HL-60/S4 treated with phorbol 12-myristate 13-acetate at 8.2 ng/mL for 4 days and 3 days (cell line): ENCODE data around the gene MPHOSPH9.

ENCODE experiments used
- in situ Hi-C: fragments of 300-500 bp; cut with MboI; formaldehyde crosslinking; loops from 2 replicates; pipeline ENCODE4 v1.15.0; 2022; ENCODE audit warnings: low sequenced_read_pairs

MPHOSPH9 gene

GRCh38 chr12:123131879-123132402, 101.0 kb downstream of the MPHOSPH9 start:
- in situ Hi-C loops = no loop called here

- in situ Hi-C loops = no loop called here
Measured at GRCh38 chr12:123131291-123131832, 101.6 kb downstream of the MPHOSPH9 start.

GRCh38 chr12:123129621-123130020, 103.3 kb downstream of the MPHOSPH9 start:
- in situ Hi-C loops = no loop called here

DNA sequence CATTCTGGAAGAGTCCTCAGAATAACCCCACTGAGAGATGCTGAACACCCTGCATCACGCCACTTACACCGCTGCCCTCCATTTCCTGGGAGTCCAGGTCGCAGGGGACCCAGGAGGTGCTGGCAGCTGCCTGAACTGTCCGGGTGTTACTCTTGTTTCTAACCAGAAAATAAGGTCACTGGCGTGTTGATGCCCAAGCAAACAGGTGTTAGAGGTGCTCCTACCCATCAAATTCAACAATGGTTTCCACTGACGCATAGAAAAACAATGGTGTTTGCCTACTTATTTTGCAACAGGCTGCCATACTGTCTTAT, 105.8 kb downstream of the MPHOSPH9 start:
- in situ Hi-C loops = no loop called here

DNA sequence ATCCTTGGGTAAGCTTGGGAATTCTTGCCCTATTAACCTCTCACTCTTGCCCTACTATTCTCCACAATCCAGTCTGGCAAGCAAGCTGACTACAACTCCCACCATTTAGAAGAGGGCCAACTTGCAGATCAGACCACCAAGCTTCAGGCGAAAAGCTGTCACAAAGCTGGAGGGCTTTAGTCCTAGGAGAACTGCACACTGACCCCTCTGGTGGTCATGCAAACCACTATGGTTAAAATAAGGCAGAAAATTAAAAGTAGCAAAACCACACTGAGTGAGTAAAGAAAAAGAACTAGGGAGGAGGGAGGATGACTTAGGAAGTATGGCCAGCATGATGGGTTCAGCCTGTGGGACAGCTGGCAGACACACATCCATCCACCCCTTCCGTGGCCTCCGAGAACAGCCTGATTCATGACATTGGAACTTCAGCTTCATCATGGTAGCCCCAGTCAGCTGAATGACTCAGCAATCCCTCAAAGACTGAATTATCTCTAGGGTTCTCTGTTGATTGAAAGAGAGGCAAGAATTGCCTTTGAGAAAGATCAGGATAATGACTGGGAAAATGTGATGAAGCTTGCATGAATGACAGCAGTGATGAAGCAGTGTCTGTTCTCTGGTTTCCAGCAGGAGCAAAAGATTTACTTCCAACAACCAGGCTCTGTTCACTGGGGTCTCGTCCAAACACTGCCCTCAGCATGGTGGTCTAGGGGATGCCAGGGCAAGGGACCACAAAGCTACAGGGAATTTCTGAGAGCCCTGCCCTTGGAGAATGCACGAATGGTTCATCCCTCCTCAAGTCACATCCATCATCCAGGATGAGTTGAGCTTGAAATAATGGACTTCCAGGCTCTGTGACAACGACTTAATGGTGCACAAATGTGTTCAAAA, 106.4 kb downstream of the MPHOSPH9 start:
- in situ Hi-C loops = no loop called here

DNA sequence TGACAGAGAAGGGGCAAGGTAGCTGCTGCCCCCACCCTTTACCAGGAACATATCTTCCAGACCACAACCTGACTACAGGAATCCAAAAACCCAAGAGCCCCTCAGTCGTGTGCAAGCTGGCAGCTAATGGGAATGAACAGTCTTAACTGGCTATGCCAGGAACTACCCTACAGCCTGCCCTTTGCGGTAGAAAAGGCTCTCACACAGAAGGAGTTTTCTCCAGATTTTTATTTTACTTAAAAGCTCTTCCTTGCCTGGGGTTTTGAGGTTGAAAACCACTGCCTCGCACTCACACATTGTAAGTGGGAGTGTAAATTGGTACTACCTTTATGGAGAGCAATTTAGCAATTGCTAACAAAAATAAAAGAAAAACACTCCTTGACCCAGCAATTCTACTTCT, 110.3 kb downstream of the MPHOSPH9 start:
- in situ Hi-C loops = no loop called here

DNA sequence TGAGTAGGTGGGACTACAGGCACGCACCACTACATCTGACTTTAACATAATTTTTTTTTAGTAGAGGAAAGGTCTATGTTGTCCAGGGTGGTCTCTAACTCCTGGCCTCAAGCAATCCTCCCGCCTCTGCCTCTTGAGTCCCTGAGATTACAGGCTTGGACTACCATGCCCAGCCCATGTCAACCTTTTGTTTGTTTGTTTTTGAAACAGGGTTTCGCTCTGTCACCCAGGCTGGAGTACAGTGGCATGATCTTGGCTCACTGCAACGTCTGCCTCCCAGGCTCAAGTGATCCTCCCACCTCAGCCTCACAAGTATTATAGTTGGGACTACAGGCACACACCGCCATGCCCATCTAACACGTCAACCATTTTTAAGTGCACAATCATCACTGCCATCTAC, 111.3 kb downstream of the MPHOSPH9 start:
- in situ Hi-C loops = no loop called here

DNA sequence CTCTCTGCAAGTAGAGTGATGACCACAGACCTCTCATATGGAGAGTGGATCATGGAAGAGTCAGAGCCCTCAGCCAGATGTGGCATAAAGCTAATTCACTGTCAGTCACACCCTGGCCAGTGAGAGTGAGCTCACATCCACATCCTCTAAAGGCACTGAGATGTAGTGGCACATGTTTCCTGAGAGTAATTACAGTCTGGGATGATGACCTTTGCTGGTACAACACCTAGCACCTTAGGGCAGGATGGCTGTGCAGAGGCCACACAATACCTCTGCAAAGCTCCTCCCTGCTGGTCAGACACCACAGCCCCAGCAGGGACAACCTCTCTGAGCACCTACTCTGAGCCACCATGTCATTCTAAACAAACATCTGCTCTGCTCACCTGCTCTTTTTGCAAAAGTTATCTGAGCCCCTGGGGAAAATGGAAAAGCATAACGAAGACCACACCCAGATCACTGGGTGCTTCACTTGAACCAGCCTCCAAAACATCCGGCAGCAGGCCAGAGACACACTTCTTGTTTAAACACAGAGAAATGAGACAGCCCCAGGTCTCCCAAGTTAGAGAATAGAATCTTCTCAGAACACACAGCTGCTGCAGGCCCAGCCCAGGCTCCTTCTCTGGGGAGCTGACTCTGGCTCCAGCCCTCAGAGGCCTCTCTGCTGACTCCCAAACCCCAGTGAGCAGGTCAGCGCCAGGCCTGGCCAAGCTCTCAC, 112.3 kb downstream of the MPHOSPH9 start:
- in situ Hi-C loops = no loop called here

GRCh38 chr12:123119808-123120207, 113.1 kb downstream of the MPHOSPH9 start:
- in situ Hi-C loops = no loop called here

- in situ Hi-C loops = no loop called here
Measured at GRCh38 chr12:123118497-123118896, 114.4 kb downstream of the MPHOSPH9 start.

DNA sequence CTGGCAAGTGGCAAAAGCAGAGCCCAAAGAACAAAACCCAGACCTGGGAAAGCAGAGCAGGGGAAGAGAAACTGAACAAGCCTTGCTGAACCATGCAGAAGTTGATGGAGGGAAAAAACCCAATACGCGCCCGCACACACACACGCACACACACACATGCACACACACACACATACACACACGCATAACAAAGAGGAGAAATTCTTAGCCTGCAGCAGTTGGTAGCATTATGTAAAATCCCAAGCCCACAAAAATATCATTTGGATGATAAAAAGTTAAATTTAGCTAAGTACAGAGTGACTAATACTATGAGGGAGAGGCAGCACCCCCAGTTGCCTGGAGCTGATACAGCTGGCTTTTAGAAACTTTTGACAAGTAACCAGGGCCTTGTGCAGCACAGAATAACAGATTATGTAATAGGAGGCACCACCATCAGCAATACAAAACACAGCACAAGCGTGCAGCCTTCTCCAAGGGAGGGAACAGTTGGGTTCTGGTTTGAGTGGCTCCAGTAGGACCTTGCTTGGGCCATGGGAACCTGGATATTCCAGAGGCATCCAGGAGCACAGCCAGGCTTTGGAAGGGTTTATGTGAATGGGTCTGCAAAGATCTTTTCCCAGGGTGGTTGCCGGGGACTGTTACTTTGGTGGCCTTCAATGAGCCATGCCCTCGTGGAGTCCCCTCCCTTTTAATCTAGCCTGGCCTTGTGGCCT, 117.4 kb downstream of the MPHOSPH9 start:
- in situ Hi-C loops = no loop called here

DNA sequence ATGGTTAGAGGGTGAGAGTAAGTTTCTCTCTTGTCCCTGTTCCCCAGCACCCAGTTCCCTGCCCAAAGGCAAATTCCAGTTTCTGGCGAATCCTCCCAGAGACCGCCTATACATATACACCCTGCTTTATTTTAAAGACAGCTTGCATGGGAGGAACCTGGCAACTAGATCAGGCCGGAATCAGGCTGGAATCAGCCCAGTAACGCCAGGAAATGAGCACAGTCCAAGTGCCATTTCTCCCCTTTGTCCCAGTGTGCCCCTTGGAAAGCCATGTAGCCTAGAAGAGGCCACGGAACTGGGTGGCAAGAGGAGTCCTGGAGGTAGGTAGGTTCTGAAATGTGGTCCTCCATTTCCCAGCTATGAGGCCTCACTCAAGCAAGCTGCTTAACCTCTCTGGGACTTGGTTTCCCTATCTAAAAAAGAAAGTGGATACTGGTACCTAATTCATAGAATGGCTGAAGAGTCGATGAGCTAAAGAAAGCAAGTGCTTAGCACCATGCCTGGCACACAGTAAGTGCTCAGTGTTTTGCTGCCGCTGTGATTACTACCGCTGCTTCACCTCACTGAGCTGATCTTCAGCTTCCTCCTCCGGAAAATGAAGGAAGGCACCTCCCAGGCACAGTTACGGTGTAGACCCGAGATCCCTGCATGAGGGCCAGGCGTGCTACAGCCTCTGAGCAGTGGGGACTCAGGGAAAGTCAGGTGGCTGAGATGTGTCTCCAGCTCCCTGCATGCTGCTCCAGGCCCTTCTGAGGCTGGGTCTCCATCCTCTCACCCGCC, 118.4 kb downstream of the MPHOSPH9 start:
- in situ Hi-C loops = no loop called here

DNA sequence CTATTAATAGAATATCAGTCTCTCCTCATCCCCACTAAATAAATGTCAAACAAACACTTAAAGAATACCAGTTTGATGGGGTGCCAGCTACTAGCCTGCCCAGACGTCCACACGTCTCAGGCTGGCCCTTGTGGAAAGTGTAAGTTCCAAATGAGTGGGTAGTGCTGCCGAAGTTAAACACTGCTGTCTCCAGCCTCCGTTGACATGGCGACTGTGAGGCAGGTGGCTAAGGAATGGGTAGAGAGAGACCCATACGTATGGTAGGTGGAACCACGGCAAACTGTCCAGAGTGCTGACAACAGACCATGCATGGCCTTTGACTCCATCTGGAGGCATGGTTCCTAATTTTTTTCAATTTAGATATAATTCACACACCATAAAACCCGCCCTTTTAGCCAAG, 119.9 kb downstream of the MPHOSPH9 start:
- in situ Hi-C loops = no loop called here

- in situ Hi-C loops = no loop called here
Measured at GRCh38 chr12:123111498-123112165, 121.3 kb downstream of the MPHOSPH9 start.

GRCh38 chr12:123109319-123109772, 123.6 kb downstream of the MPHOSPH9 start:
- in situ Hi-C loops = no loop called here

DNA sequence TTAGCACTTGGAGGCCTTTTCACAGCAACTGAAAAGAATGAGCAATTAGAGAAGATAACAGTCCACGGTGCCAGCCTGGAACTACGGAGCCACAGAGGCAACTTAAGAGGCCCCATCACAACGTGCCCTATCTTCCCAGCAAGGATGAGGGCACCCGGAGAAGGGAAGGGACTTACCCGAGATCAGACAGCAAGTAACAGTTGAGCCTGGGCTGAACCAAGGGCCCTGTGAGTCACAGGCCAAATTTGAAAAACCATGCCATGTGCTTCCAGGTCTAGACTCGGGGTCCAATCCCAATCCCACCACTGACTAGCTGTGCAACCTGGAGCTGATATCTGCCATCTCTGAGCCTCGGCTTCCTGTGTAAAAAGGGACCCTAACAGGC, 124.3 kb downstream of the MPHOSPH9 start:
- in situ Hi-C loops = no loop called here

GRCh38 chr12:123107926-123108681, 124.8 kb downstream of the MPHOSPH9 start:
- in situ Hi-C loops = no loop called here

DNA sequence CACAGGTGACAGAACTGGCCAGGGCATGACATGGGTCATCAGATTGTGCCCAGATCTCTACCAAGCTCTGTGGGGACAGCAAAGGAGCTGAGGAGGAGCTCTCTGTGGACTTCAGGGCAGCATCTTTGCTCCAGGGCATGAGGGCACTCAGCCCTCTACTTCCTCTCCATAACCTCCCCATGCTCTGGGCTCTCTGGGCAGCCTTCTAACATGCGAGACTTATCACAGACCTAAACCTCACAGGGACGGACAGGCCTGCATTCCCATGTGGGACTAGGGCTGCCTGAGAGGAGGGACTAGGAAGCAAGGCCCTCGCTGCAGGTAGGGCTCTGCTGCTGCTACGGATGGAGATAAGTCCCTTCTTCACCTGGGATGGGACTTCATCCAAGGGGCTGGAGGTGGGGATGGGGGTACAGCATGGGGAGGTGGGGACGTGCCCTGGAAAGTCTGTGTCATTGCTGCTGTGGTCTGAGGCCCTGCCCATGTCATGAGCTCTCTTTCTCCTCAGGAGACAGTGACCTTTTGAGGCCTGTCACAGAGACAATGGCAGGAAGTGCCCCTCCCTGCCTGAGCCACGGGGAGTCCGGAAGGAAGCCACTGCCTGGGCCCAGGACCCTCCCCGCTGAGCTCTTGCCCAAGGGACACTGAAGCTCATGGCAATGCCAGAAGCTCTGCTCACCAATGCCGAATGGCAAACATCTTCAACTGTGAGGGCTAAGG, 126.1 kb downstream of the MPHOSPH9 start:
- in situ Hi-C loops = no loop called here
